Effector CD8-positive, alpha-beta T cell (primary cell): Measurements from ENCODE around the gene WDFY1.

ENCODE experiments used
- DNase-seq: peaks from one replicate; lab custom pipeline; 2025; lab: John Stamatoyannopoulos, UW
- total RNA-seq, 4 experiments: gene quantifications; one replicate each; lab custom pipeline; 2026; lab: John Stamatoyannopoulos, UW

WDFY1 gene
- 35.6 to 54.2 (median 52.1) reads per million in 4 experiments for total RNA-seq

GRCh38 chr2:223944703-223945531 lies at the start of gene WDFY1:
Gene WDFY1, minus strand, starts transcription at chr2:223945335. Its CDS starts 51 bp downstream, at chr2:223945284.
- peak; percentile 37 for DNase-seq

GRCh38 chr2:223994562-223995162 lies 49.5 kb upstream of the WDFY1 start:
- DNase-seq: no peak

GRCh38 chr2:223993634-223994232 lies 48.6 kb upstream of the WDFY1 start:
- peak; percentile 33 for DNase-seq

- no peak for DNase-seq
Measured at GRCh38 chr2:223991611-223992010, 46.5 kb upstream of the WDFY1 start.

- no peak for DNase-seq
Measured at GRCh38 chr2:223989856-223990232, 44.7 kb upstream of the WDFY1 start.

- DNase-seq: no peak
Measured at GRCh38 chr2:223989206-223989855, 44.2 kb upstream of the WDFY1 start.

GRCh38 chr2:223981241-223981640 lies 36.1 kb upstream of the WDFY1 start:
- no peak for DNase-seq

GRCh38 chr2:223980803-223981202 lies 35.7 kb upstream of the WDFY1 start:
- DNase-seq: no peak

GRCh38 chr2:223980397-223980735 lies 35.2 kb upstream of the WDFY1 start:
- DNase-seq: no peak

GRCh38 chr2:223979730-223980396 lies 34.7 kb upstream of the WDFY1 start:
- DNase-seq: no peak

- DNase-seq: no peak
Measured at GRCh38 chr2:223978451-223978850, 33.3 kb upstream of the WDFY1 start.

- DNase-seq: no peak
Measured at GRCh38 chr2:223976635-223977226, 31.6 kb upstream of the WDFY1 start.

- no peak for DNase-seq
Measured at GRCh38 chr2:223973606-223974005, 28.5 kb upstream of the WDFY1 start.

GRCh38 chr2:223972656-223973102 lies 27.5 kb upstream of the WDFY1 start:
- DNase-seq: no peak

GRCh38 chr2:223971731-223972130 lies 26.6 kb upstream of the WDFY1 start:
- no peak for DNase-seq

GRCh38 chr2:223970343-223971128 lies 25.4 kb upstream of the WDFY1 start:
- DNase-seq: peak; percentile 16

GRCh38 chr2:223969856-223970255 lies 24.7 kb upstream of the WDFY1 start:
- no peak for DNase-seq

GRCh38 chr2:223969315-223969714 lies 24.2 kb upstream of the WDFY1 start:
- DNase-seq: no peak

- no peak for DNase-seq
Measured at GRCh38 chr2:223967981-223968380, 22.8 kb upstream of the WDFY1 start.

- no peak for DNase-seq
Measured at GRCh38 chr2:223959688-223960087, 14.6 kb upstream of the WDFY1 start.
